Endometrium (tissue), 2 donors: ENCODE data around the gene SCMH1.

Experiments used
- FAIRE-seq: peaks from 2 replicates; lab custom pipeline; 2012; peaks lifted over from hg19 to GRCh38; lab: Jason Lieb, UNC
- donor health status: control.
- donor health status: control.

SCMH1 gene

DNA sequence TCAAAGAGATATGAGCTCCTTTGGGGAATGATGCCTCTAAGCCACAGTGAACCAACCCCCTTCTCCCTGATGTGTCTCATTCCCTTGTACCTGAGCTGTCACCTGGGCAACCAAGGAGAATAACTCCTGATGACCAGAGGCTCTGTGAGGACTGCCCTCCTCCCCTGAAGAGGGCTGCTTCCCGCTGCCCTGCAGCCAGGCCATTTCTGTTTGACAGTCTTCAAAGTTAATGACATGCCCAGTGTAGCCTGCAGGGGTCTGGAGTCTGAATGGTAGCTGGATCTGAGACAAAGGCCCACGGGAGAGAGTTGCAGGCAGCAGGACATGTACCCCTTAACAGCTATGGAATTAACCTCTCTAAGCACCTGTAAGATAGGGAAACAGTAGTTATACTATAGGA, 217.2 kb downstream of the SCMH1 start:
- FAIRE-seq = no peak

DNA sequence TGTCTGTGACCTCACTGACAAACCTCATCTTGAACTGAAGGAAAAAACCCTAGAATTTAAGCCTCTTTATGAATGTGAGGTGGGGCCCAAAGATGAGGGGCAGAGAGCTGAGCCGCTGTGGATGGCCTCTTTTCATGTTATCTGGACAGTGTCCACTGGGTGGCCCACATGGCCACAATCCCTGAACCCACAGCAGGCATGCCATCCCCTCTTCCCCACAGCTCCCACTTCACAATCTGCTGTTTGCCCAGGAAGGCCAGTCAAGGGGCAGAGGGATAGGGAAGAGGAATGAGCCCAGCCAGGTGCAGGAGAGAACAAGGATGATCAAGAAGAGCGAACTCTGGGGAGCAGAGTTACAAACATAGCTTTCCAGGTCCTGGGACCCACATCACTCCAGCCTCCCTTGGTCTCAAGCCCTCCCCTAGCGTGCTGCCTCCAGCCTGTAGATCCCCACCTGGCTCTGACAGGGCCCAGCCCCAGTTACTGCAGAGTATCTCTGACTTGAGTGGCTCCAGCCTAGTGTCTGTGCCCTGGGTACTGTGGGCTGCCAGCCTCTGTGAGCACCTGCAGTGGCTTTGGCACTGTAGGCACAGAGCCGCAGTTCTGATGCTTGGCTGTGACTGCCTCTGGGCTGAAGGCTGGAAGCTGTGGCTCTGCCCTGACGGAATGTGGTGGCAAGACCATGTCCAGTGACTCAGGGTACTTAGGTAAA, 218.7 kb downstream of the SCMH1 start:
- no peak for FAIRE-seq

DNA sequence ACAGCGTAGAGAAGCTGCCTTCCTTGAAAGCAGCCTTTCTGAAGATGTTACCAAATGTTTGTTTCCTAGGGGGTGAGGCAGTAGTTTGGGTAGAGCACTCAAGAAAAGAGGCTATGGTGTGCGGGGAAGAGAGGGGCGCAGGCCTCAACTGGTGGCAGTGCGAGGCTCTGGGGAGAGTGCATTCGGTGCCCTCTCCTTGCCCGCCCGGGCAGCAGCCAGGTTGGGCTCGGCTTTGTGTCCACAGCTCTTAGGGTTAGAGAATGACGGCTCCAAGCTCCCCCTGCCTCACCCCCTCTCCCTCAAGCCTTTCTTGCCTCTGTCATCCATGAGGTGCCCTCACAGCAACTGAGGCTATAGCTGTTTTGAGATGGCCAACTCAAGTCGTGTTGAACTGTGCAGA, 219.7 kb downstream of the SCMH1 start:
- no peak for FAIRE-seq

DNA sequence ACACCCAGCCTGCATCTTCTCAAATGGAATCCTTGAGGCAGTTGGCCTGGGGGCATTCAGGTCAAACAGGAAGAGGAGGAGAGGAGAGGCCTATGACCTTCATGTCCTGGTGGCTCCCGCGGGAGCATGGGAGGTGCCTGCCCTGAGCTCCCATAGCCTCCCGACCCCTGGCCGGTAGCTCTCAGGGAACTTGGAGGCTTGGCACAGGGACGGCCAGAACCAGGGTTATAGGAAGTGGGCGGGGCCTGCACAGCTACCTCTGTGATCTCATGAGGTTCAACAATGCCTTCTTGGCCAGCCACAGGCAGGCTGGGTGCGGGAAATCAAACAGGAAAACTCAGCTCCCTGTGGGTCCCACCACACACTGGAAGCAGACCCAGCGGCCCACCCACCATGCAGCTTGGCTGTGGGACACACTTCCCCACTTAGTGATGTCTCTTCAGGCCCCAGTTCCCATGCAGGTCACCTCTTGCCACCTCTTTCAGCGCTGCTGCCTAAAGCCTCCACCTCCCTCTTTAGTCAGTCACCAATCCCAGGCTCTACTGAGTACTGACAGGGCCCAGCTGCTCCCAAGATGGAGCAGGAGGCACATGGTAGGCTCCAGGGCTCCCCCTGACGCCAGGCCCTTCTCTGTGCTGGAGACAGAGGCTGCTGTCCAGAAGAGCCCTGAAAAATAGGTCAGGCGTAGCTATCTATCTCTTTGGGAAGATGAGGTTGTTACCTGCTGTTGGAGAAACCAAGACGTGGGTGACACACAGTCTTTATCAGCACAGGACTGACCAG, 220.4 kb downstream of the SCMH1 start, which contains the start of gene SLFNL1:
Gene SLFNL1 (minus strand): TSS at position 200 of the 783 bp plus-strand sequence. CDS start 1,065 bp downstream, outside the sequence.
- no peak for FAIRE-seq

DNA sequence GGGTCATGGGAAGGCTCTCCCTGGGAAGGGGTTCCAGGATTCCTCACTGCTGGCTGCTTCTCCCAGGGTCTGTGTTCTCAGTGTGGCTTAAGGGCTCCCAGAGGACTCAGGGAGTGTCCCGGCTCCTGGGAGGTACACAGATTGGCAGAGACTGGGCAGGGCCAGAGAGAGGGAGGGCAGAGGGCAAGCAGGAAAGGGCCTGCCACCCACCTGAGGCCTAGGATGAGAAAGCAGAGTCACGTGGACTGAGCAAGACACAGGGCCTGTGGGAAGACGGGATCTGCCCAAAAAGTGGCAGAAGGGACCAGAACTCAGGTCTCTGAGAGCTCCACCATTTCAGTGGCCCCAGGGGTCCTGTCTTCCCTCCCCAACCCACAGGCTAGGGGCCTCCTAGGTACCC, 221.5 kb downstream of the SCMH1 start:
- FAIRE-seq = no peak

DNA sequence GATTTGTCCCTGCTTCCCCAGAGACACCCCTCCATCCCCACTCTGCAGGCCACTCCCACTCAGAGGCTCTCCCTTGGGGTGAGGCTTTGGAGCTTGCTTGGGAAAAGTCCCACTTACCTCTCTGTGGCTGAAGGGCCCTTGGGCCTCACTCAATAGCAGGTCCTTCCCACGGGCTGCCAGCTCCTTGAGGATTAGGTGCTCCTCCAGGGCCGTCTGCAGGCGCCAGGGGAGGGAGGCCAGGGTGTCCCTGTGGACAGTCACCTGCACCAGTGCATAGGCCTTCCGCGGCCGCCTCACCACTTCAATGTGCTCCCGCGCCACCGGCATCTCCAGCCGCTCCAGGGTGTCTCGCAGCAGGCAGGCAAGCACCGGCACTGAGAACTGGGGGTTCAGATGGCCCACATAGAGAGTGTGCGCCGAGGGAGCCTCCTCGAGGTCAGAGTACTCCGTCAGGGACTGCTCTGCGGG, 222.0 kb downstream of the SCMH1 start:
- no peak for FAIRE-seq

DNA sequence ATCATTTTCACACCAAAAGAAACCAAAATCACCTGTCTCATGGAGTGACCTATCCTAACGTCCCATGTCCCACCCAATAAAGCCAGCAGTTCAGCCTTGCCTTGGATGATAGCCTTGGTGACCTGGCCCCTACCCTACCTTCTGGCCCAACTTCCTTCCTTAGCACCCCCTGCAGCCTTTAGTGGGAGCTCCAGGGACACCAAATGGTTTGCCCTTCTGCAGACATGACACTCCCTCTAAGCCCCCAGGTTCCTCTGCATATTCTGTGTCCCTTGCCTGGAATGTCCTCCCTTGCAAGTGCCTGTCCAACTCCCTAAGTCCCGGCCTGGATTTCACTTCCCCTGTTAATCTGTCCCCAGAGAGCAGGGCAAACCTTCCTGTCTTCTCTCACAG, 222.8 kb downstream of the SCMH1 start:
- no peak for FAIRE-seq

DNA sequence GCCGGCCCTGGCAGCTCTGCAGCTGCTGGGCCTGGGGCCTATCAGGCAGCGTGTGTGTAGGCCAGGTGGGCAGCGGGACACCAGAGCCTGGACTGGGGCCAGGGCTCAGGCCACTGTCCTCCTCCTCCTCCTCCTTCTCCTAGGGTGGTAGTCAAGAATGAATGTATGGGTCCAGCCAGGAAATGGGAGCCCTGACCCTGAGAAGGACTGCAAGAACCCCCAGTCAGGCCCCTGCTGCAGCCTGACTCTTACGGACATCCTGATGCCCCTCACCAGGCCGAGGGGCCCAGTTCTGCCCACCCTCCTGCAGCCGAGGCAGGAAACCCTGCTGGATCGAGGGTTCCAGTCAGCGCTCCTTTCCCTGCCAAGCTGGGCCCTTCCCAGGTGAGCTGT, 224.1 kb downstream of the SCMH1 start:
- no peak for FAIRE-seq

DNA sequence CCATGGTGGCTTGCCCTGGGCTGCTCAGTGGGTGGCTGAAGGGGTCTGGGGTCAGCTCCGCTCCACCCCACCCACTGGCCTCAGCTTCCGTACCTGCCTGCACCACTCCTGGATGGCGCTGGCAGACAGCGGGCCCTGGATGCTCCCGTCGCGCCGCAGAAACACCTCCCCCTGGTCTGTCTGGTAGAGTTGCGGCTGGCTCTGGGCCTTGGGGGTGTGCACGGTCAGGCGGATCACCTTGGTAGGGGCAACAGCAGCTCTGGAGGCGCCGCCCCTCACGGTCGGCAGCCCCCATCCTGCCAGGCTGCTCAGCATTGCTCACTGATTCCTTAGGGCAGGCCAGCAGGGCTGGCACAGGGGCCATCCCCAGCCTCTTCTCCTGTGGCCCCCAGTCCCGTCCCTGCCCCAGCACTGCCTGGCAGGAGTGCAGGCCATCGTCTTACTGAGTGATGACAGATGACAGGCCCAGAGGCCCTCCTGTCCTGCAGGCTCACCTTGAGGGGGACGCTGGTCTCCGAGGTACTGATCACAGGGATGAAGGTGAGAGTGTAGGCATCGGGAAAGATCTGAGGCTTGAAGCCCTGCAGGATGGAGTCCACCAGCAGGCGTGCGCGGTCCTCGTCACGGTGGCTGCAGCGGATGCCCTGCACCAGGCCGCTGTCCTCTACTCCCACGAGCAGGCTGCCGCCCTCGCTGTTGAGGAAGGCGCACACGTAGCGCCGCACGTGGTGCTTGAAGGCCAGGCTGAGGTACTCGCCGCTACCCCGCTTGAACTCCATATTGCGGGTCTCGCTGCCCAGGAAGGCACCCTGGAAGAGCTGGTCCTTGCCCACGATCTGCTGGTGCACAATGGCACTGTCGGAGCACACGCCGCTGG, 224.7 kb downstream of the SCMH1 start:
- FAIRE-seq = no peak

DNA sequence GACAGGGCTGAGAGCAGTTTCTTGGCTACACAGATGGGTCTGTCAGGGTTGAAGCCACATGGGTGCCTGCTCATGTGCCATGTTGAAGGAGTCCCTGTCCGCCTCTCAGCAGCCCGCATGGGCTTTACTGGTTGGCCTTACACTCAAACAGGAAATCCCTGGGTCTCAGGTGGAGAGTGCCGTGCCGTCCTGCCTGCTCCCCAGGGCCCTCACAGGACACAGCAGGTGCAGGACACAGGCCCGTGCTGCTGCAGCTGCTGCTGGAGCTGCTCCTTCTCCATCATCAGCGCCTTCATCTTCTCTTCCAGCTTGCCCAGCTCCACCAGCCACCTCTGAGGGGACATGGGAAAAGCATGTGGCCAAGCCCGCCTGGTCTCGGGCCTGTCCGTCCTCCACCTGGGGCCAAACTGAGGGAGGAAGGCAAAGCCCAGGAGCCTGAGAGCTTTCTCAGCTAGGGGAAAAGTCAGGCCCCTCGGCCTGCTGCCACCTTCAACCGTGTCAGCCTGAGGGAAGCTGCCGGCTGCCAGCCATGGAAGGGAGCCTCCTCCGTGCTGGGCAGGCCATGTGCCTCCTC, 226.1 kb downstream of the SCMH1 start:
- no peak for FAIRE-seq

DNA sequence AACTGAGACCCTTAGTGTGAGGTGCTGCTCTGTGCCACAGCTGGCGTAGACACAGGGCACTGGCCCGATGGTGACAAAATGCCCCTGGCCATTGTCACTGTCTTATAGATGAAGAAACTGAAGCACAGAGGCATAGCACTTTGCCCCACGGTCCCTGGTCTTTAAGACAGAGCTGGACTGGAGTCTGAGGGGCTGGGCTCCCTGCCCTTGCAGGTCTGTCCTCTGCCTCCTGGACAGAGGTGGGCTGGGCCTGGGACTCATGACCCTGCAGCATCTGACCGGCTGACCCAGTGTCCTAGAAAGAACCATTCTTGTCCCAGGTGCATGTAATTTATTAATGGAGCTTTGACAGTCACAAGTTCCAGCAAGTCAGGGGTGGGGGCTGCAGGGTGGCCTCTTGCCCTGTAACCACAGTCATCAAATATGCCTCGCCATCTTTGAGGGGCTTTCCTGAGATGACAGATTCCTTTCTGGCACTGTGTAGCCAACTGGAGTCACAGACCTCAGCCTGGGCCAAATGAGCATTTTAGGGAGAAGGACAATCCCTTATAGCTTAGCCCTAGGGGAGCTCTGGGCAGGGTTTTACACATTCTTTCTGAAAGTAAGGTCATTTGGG, 226.7 kb downstream of the SCMH1 start:
- no peak for FAIRE-seq

DNA sequence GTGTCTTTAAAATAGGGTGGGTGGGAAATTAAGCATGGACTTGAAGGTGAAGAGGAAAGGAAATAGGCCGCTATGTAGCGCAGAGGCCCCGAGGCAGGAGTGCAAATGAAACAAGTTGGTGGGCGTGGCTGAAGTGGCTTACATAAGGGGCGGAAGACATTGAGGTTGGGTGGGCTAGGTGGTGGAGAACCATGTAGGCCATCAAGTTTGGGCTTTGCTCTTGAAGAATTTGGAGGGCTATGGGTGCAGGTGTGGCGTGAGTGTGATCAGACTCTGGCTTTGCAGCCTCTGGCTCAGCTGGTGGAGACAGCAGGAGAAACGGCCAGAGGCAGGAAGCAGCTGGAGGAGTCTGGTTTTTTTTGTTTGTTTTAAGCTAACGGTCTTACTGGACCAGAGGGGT, 227.2 kb downstream of the SCMH1 start:
- FAIRE-seq = no peak

DNA sequence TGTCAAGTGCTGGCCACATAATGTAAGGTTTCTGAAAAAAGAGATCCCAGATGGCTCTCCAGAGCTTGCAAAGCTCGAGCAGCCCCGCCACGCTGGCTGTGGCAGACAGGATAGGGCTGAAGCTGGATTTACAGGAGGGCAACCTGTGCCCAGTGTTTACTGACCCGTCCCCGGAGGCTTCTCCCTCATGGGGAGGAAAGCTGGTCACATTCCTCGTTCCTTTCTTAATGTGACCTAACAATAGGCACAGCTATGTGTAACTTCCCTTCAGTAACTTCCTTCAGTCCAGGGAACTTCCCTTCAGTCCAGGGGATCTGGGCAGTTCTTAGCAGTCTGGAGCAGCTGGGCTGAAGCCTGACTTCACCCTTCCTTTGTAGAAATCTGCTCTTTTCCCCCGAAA, 228.3 kb downstream of the SCMH1 start:
- no peak for FAIRE-seq

DNA sequence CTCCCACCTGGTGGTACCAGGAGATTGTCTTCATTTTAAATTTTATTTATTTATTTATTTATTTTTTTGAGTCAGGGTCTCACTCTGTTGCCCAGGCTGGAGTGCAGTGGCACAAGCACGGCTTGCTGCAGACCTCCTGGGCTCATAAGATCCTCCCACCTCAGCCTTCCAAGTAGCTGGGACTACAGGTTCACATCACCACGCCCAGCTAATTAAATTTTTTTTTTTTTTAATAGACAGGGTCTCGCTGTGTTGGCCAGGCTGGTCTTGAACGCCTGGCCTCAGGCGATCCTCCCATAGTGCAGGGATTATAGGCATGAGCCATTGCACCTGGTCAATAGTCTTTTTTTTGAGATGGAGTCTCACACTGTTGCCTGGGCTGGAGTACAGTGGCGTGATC, 229.1 kb downstream of the SCMH1 start:
- FAIRE-seq = no peak

DNA sequence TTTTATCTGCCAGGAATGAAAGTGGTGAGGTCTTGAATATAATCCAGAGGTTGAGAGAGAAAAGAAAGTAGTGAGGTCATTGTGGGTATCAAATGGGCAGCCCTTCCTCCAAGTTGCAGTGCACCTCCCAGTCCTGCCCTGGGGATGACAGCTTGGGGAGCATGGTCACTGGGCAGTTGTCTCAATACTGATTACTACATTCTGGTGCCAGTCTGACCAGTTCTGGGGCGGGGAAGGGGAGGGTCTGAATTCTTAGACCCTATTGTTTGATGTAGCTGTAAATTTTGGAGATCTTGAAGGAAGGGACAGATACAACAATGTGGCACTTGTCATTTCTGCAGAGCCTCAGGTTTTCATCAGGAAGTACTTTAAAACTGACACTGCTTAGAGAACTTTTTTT, 231.8 kb downstream of the SCMH1 start:
- no peak for FAIRE-seq

DNA sequence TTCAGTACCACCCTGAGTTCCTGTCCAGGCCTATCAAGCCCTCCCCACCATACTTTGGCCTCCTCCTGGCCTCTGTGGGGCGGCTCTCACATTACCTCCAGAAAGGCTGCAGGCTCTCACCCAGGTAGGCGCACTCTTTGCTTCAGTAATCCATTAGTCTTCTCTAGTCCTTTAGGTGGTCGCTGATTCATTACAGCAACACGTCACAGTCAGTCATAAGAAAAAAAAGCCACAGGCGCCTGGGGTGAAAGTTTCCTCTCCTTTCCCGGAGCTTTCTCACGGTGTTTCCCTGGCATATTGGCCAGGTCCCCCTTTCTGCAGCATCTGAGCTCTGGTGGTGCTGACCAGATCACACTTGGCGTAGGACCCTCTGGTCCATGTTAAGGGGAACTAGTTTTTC, 232.6 kb downstream of the SCMH1 start:
- no peak for FAIRE-seq

DNA sequence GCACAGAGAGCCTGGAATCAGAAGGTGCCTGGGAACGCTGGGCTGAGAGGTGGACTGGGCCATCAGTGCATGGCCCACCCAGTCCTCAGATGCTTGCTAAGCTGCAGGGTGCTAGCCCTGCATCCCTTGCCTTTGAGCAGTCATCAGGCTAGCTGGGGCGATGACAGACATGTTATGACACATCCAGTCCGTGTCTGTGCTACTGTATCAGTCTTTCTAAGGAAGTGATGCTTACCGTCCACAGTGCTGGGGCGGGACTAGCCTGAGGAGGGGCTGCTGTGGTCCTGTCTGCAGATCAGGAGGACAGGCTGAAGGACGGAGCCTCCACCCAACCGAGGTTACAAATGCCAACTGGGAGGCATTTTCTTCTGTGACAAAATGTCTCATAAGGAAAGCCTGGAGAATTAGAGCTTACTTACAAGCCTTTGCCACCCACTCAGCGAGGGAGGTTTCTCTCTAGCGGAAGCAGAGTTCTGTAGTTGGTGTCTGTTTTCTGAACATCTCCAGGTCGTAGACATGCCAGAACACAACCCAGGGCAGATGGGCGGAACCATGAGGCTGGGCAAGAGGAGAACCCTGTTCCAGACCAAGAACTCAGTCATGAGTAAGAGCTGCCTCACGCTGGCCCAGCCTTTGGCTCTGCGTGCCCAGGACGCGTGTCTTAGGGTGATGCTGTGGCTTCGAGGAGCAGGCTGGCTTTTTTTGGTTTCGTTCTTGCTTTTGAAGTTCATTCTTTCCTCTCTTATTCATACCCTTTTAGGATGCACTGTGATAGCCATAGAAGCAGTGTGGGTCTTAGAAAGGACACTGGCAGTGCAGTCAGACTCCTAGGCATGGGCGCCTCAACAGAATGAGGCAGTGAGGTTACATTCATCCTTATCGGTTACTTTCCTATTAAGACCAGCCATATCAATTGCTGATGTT, 234.9 kb downstream of the SCMH1 start:
- no peak for FAIRE-seq

DNA sequence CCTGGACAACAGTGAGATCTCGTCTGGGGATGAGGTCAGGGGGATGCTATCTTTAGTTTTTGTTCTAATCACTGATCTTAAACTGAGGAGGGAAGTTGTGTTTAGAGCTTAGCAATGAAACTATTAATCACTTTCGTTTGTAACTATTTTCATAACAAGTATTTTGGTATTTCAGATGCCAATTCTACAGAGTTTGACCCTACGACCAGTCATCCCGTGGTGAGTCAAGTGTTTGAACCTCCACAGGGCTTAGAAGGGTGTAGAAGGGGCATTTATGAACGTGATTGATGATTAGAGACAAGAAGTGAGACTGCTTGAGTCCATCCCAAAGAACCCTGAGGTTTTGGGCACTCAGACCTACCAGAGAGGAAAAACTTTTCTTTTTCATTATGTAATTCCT, 236.2 kb downstream of the SCMH1 start:
- no peak for FAIRE-seq

DNA sequence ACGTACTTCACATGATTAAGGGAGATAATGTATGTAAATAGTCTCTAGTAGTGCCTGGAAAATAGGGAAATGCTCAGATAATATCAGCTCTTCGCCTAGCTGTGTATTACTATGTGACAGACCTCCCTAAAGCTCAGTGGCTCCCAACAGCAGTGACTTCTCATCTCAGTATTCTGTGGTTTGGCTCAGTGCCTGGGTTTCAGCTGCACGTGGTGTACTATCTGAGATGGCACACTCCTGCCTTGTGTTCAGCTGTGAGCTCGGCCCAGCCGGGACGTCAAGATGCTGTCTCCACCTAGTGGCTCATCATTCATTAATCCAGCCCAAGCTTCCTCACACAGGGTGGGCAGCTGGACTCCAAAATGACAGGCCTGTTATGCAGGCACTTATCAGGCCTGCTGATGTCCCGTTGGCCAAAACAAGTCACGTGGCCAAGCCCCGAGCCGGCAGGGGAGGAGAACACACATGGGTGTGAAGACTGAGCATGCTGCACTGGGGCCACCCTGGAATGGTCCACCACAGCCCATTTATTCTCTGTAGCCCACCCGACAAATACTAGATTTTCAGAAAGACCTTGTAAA, 238.4 kb downstream of the SCMH1 start:
- FAIRE-seq = no peak

DNA sequence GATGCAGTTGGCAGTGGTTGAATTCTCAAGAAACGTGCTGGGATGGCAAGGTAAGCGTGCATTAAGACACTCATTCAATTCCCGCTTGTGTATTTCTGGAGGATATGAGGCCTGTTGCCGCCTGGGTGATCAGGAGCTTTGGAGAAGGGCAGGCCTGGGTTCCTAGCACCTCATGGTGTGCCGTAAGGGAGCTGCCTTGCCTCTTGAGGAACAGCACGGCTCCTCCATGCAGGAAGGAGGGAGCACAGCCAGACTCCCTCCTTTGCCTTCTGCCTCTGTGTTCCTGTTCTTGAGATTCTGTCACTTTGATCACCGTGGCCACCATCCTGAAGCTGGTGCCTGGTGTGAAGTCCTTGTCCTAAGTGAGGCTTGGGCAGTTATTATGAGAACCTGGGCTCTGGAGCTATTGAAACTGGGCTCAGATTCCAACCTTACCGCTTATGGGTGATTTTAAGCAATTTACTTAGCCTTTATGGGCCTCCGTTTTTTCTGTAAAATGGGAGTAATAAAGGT, 238.9 kb downstream of the SCMH1 start:
- no peak for FAIRE-seq
